ENCODE measurements around the gene ENPP6. TPM values are rescaled to one million over a fixed set of nuclear protein-coding genes. Genes with fewer than 3 reads are reported as not detected.
"Not testable (repeated sequence)": the region's sequence is repeated elsewhere in the genome, so short reads cannot be mapped to it uniquely, and the experiment has no call there.

The ENPP6 gene
- total RNA-seq, 1 donor from 2014 or later = not detected

- Histone ChIP-seq H3K27me3 (ENCODE audit: low read depth) (no peaks in the 10 kb centered on the region), H3K4me3 (no peak overlapping the region), H3K9me3 (replicated peaks) (no peaks in the 10 kb centered on the region), H3K36me3 (no peaks in the 10 kb centered on the region), H3K27ac (replicated peaks) (no peak overlapping the region), H3K4me1 (peaks cover 3% of the 10 kb centered on the region)
- no peak for DNase-seq
- TF ChIP-seq CTCF (IDR thresholded peaks at IDR 0.05; ENCODE audit: borderline replicate concordance) = no peak
- intact Hi-C loops (cut with micrococcal nuclease) = no loop called here
Measured at GRCh38 chr4:184147858-184148737, 69.6 kb downstream of the ENPP6 start.

GRCh38 chr4:184146951-184147350 lies 70.7 kb downstream of the ENPP6 start:
- no peak for DNase-seq
- intact Hi-C loops (cut with micrococcal nuclease) = no loop called here
- Histone ChIP-seq H3K27me3 (ENCODE audit: low read depth) (no peaks in the 10 kb centered on the region), H3K4me3 (no peak overlapping the region), H3K4me1 (peaks cover 3% of the 10 kb centered on the region), H3K9me3 (replicated peaks) (no peaks in the 10 kb centered on the region), H3K36me3 (no peaks in the 10 kb centered on the region), H3K27ac (replicated peaks) (no peak overlapping the region)
- no peak for TF ChIP-seq CTCF (IDR thresholded peaks at IDR 0.05; ENCODE audit: borderline replicate concordance)

- H3K4me1 ChIP-seq = peaks cover 3% of the 10 kb centered on the region
- H3K9me3 ChIP-seq (replicated peaks) = no peaks in the 10 kb centered on the region
- no peak overlapping the region for H3K4me3 ChIP-seq
- H3K27me3 ChIP-seq (ENCODE audit: low read depth) = no peaks in the 10 kb centered on the region
- no peak overlapping the region for H3K27ac ChIP-seq (replicated peaks)
- no peaks in the 10 kb centered on the region for H3K36me3 ChIP-seq
- TF ChIP-seq CTCF (IDR thresholded peaks at IDR 0.05; ENCODE audit: borderline replicate concordance) = no peak
- DNase-seq = no peak
- intact Hi-C loops (cut with micrococcal nuclease) = no loop called here
Measured at GRCh38 chr4:184145596-184145995, 72.1 kb downstream of the ENPP6 start.

- intact Hi-C loops (cut with micrococcal nuclease) = no loop called here
- no peak overlapping the region for H3K27ac ChIP-seq (replicated peaks)
- no peaks in the 10 kb centered on the region for H3K27me3 ChIP-seq (ENCODE audit: low read depth)
- no peak overlapping the region for H3K4me3 ChIP-seq
- TF ChIP-seq CTCF (IDR thresholded peaks at IDR 0.05; ENCODE audit: borderline replicate concordance) = no peak
- H3K4me1 ChIP-seq = no peaks in the 10 kb centered on the region
- peak; percentile 20 for DNase-seq
- no peaks in the 10 kb centered on the region for H3K36me3 ChIP-seq
- H3K9me3 ChIP-seq (replicated peaks) = no peaks in the 10 kb centered on the region
Measured at GRCh38 chr4:184143770-184144564, 73.7 kb downstream of the ENPP6 start.

GRCh38 chr4:184142121-184143000 lies 75.3 kb downstream of the ENPP6 start:
- H3K4me1 ChIP-seq = no peaks in the 10 kb centered on the region
- TF ChIP-seq CTCF (IDR thresholded peaks at IDR 0.05; ENCODE audit: borderline replicate concordance) = no peak
- H3K9me3 ChIP-seq (replicated peaks) = peaks cover 5% of the 10 kb centered on the region
- no peak overlapping the region for H3K4me3 ChIP-seq
- H3K36me3 ChIP-seq = no peaks in the 10 kb centered on the region
- intact Hi-C loops (cut with micrococcal nuclease) = no loop called here
- H3K27me3 ChIP-seq (ENCODE audit: low read depth) = no peaks in the 10 kb centered on the region
- no peak overlapping the region for H3K27ac ChIP-seq (replicated peaks)
- DNase-seq = no peak

- H3K27me3 ChIP-seq (ENCODE audit: low read depth); intact Hi-C loops (cut with micrococcal nuclease); H3K4me1 ChIP-seq; H3K36me3 ChIP-seq; DNase-seq; H3K27ac ChIP-seq (replicated peaks); H3K4me3 ChIP-seq: not testable (repeated sequence)
- peaks cover 20% of the 10 kb centered on the region for H3K9me3 ChIP-seq (replicated peaks)
Measured at GRCh38 chr4:184140901-184141300, 76.8 kb downstream of the ENPP6 start.
